ENCODE measurements around the gene TSEN2.

DNA sequence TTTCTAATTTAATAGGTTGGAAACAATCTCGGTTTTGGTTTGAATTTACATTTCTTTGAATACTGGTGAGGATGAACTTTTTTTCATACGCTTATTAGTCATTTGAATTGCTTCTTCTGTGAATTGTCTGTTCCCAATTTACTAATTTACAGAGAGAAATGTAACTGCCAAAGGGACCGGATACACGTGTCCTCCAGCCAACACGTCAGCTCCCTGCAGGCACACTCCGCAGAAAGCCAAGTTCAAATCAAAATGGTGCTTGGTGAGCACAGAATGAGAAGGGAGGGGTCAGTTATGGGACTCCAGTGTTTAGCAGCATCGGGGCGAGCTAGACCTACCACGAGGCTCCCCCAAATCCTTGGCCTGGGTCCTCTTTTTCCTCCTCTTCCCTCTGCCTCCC lies 10.8 kb upstream of the TSEN2 start:
- TF ChIP-seq CREB1 (IDR thresholded peaks at IDR 0.05; ENCODE audit: low read depth) (no peak), CEBPB (IDR thresholded peaks at IDR 0.05) (no peak), YY1 (IDR thresholded peaks at IDR 0.05; ENCODE audit: low read depth) (no peak), FOXM1 (IDR thresholded peaks at IDR 0.05; ENCODE audit: borderline replicate concordance, low read depth) (no peak), TAF1 (IDR thresholded peaks at IDR 0.05; ENCODE audit: low read depth) (no peak), NFIC (IDR thresholded peaks at IDR 0.05) (no peak), EP300 (IDR thresholded peaks at IDR 0.05; ENCODE audit: borderline replicate concordance) (no peak), EGR1 (IDR thresholded peaks at IDR 0.05) (no peak), REST (IDR thresholded peaks at IDR 0.05; ENCODE audit: low read depth) (no peak)
- TF ChIP-seq, protein P1, sequence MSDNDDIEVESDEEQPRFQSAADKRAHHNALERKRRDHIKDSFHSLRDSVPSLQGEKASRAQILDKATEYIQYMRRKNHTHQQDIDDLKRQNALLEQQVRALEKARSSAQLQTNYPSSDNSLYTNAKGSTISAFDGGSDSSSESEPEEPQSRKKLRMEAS (IDR thresholded peaks at IDR 0.05): no peak

Data from Ishikawa (cell line).